Activated CD8-positive, alpha-beta memory T cell treated with anti-CD3 and anti-CD28 coated beads, Interleukin-2, amount 50 U/mL, for 24 hours (primary cell): ENCODE data around the gene RFX2.
A peak's percentile ranks its signal among the peaks of the same experiment; 100 is the strongest.
"Not testable (repeated sequence)": the region's sequence is repeated elsewhere in the genome, so short reads cannot be mapped to it uniquely, and the experiment has no call there.

ENCODE experiments used
- DNase-seq: peaks from one replicate; pipeline ENCODE4 v3.0.0-alpha.2; 2020; ENCODE audit errors: extremely low read depth

RFX2 gene

DNA sequence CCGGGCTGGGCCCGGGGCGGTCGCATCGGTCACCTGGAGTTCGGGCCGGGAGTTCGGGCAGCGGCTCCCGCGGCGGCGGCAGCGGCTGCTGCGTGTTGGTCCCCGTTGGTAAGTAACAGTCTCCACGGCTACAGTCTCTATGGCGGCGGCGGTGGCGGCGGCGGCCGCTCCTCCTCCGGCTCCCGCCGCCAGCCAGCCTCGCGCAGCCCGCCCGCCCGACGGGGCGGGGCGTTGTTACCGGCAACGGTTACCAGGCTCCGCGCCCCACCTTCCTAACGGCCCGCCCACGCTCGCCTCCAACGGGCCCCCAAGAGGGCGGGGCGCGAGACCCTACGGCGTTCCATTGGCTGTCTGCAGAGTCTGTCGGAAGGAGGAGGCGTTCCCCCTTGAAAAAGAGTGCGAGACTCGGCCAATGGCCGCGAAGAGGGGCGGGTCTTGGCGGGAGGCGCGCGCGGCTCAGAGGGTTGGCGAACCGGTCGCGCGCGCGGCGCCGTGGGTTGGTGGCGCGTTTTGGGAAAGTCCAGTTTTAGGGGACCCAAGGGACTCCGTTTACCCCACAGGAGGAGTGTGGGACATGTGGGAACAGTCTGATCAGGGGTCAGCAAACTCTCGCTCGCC lies at the start of gene RFX2:
TSS of gene RFX2 (minus strand) at position 141 of the 618 bp plus-strand sequence. CDS start 63,004 bp downstream, outside the sequence.
- peak; percentile 96 for DNase-seq

DNA sequence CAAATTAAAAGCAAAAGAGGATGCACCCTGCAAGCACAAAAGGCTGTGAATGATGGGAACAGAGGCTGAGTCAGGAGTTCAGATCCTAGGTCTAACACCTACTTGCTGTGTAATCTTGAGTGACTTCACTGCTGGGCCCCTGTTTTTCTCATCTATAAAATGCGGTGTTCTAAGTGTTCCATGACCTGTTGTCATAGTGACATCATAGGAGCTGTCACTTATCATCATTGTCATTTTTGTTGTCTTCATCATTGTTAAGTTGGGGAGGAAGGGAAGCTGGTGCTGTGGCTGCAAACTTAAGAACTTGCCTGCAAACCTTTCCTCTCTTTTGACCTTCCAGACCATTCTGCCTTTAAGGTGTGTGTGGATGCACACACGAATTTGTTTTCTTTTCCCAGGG lies 45.7 kb upstream of the RFX2 start:
- no peak for DNase-seq

DNA sequence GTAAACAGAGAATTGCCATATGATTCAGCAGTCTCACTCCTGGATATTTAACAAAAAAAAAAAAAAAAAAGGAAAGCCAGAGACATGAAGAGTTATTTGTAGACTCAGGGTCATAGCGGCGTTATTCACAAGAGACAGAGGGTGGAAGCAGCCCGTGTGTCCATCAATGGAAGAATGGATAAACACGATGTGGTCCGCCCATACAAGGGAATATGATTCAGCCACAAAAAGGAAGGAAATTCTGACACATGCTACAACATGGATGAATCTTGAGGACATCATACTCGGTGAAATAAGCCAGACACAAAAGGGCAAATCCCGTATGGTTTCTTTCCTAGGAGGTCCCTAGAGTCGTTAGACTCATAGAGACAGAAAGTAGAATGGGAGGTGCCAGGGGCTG lies 40.0 kb upstream of the RFX2 start:
- DNase-seq, result no peak

DNA sequence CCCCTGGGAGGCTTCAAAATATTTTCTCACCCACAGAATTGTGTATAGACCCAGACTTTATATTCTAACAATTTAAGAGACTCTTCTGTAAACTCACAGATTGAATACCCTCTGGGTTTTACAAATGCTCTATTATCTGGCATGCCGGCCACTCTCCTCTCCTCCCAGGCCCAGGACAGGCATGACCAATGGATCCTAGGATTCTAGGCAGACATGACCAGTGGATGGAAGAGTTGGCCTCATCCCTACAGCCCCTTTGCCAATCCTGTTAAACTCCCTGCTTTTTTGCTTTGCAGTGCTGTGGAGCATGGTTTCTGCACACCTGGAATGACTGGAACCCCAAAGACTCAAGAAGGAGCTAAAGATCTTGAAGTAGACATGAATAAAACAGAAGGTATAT lies 30.9 kb upstream of the RFX2 start:
- no peak for DNase-seq

DNA sequence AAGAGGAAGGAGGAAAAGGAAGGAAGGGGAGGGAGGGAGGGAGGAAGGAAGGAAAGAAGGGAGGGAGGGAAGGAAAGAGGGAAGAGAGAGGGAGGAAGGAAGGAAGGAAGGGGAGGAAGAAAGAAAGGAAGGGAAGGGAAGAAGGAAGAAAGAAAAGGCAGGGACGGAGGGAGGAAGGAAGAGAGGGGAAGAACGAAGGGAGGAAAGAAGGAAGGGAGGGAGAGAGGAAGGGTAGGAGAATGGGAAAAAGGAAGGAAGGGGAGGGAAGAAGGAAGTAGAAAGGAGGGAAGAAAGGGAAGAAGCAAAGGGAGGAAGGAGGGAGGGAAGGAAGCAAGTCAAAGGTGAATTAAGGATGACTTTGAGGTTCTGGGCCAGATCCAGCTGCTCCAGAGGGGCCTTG lies 28.2 kb upstream of the RFX2 start:
- DNase-seq, result no peak

DNA sequence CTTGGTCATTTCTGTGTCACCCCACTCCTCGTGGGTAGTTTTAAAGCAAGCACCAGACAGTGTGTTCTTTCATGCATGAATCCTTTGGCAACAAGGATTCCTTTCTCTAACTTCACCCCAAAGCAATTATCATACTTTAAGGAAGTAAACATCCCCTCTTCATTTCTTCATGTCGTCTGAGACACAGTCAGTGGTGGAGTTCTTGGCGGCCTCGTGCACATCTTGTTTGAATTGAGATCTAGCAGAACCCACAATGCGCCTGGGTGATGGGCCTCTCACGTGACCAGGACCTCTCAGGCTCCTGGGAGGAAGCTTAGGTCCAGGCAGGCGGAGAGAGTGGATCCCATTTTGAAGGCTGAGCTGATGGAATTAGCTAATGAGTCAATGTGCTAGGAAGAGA lies 27.8 kb upstream of the RFX2 start:
- no peak for DNase-seq

DNA sequence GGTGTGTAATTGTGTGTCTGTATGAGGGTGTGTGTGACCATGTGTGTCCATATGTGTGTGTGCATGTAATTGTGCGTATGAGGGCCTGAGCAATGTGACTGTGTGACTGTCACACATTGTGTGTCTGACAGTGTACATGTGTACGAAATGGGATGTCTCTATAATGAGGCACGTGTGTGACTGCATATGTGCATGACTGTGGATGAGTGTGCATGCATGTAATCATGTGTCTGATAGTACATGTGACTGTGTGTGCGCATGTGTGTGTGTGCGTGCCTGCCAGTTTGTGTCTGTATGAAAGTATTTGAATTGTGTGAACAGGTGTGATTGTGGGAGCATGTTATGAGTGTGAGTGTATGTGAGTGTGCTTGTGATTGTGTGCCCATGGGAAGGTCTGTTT lies 22.9 kb upstream of the RFX2 start:
- DNase-seq, result no peak

DNA sequence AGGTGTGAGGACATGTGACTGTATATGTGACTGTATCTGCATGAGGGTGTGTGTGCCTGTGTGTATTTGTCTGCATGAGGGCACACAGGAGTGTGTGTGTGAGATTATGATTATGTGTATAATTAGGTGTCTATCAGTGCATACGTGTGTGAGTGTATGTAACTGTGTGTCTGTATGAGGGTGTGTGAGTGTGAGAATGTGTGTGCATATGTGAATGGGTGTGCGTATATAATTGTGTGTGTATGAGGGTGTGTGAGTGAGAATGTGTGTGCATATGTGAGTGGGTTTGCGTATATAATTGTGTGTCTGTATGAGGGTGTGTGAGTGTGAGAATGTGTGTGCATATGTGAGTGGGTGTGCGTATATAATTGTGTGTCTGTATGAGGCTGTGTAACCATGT lies 22.2 kb upstream of the RFX2 start:
- DNase-seq, result no peak

DNA sequence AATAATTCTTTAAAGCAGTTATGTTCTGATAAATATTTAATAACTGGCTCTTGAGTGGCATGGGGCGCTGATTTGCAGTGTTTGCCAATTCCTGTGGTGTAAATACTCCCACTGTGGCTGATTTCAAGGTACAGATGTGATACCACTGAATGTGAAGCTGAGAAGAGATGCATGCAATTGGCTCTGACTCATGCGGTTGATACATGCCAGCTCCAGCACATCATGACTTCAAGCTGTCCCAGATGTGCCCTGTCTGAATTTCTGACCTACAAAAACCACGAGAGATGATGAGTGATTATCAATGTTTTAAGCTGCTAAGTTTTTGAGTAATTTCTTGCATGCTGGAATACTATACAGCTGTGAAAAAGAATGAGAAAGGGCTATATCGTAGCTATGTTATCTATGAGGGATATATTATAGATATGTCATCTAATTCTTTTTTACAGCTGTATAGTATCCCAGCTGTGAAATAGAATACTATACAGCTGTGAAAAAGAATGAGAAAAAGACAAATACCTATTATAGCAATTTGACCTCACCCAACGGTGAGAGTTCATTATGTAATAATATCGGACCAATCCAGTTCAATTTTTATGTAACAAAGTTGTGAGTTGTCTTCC lies 17.5 kb upstream of the RFX2 start:
- no peak for DNase-seq

DNA sequence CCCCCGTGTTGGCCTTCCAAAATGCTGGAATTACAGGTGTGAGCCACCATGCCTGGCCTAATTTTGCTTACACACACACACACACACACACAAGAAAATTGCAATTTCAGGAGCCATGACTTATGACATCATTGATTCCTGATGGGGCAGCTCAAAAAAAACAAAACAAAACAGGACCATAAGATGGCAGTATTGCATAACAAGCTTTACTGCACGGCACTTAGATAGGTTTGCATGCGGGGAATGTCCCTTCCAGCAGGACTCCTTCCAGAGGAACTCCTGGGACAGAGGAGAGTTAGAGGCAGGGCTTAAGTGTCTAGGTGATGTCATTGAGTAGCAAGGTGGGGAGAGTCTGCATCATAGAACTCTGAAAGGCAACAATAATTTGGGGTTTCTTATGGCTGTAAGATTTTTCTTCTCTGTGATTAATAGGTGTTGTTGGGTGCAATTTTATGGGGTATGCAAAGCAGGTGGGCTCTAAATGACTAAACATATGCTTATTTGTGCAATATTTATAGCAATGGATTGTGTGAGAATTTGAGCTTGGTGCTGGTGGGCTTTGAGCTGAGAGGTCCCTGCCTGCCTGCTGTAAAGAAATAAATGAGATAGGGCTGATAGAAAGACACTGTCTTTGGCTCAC lies 16.2 kb upstream of the RFX2 start:
- DNase-seq, result no peak

DNA sequence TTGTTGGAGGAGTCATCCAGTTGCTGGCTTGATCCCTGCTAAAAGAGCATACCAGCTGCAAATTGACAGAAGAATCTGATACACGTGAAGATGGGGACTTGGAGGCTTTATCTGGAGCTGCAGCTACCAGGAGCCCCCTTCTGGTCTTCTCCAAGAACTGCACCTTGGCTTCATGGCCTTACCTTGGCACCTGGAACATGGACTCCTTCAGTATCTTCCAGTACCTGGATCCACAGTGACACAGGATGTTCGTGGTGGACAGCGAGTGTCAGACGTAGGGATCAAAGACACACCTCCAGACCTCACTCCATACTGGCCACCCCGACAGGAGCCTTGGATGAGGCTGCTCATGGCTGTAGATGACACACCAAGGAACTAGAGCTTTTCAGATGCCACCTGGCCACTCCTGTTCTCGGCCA lies 15.3 kb upstream of the RFX2 start:
- DNase-seq, result no peak

DNA sequence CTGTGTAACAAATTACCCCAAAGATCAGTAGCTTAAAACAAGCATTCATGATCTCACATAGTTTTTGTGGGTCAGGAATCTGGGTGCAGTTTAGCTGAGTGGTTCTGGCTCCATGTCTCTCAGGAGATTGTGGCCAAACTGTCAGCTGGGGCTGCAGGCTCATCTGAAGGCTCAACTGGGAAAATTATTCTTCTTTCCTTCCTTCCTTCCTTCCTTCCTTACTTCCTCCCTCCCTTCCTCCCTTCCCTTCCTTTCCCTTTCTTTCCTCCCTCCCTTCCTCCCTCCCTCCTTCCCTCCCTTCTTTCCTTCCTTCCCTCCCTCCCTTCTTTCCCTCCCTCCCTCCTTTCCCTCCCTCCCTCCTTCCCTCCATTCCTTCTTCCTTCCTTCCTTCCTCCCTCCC lies 8.7 kb upstream of the RFX2 start:
- DNase-seq, result no peak

DNA sequence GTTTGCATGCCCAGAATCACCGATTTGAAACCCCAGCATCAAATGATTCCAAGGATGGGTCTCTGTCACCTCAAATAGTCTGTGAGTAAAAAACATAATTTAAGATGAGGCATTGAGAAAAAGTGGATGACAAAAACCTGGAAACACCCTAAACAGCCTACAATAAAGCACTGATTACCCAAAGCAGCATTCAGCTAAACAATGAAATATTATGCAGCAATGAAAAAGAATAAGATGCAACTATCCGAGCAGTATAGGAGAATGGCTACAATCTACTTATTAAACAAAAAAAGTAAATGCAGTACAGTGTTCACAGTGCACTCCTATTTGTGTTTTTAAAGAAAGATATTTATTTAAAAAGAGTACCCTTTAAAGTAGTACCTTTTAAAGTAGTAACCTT lies 7.7 kb upstream of the RFX2 start:
- no peak for DNase-seq

DNA sequence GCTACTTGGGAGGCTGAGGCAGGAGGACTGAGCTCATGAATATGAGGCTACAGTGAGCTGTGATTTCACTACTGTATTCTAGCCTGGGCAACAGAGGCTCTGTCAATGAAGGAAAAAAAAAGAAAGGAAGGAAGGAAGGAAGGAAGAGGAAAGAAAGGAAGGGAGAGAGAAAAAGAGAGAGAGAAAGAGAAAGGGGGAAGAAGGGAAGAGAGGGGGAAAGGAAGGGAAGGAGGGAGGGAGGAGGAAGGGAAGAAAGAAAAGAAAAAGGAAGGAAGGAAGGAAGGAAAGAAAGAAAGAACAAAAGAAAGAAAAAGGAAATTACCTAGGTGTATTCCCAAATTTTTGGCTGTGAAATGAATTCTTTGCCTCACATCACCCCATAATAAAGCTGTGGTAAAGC lies 7.2 kb upstream of the RFX2 start:
- no peak for DNase-seq

DNA sequence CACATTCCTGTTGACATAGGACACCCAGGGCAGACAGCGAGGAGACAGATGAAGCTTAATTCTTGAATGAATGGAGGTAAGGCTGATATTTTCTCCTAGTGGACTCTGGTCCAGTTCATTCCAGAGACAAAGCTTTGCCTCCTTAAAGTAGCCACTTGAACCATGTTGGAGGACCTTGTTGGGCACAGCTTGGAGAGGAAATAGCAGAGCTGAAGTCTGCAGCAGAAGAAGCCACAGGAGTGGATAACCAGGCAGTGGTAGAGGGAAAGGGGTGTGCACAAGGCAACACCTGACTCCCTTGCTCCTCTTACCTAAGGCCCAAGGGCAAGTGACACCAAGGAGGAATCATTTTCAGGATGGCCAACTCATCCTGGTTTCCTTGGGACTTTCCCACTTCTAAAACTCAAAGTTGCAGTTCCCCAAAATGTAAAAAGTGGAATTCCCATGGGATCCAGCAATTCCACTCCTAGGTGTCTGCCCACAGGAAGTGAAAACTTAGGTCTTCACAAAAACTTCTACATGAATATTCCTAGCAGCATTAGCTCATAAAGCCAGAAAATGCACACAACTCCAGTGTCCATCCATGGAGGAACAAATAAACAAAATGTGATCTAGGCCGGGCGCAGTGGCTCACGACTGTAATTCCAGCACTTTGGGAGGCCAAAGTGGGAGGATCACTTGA lies 6.6 kb upstream of the RFX2 start:
- no peak for DNase-seq

DNA sequence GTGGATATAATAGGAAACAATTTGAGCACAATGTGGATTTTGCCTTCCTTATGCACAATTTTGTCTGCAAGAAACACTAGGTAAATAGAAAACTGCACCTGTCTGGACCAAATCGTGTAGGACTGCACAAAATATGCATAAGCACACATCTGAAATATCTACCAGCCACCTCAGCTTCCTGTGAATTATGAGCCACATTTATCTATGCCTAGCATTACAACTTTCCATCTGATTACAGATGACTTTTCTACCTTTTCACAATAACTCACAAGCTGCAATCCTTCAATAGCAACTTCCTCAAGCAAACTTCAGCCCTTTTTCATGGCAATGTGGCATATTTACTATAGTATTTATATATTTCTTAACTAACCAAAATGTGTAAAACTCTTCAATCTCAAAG lies 5.7 kb upstream of the RFX2 start:
- no peak for DNase-seq

DNA sequence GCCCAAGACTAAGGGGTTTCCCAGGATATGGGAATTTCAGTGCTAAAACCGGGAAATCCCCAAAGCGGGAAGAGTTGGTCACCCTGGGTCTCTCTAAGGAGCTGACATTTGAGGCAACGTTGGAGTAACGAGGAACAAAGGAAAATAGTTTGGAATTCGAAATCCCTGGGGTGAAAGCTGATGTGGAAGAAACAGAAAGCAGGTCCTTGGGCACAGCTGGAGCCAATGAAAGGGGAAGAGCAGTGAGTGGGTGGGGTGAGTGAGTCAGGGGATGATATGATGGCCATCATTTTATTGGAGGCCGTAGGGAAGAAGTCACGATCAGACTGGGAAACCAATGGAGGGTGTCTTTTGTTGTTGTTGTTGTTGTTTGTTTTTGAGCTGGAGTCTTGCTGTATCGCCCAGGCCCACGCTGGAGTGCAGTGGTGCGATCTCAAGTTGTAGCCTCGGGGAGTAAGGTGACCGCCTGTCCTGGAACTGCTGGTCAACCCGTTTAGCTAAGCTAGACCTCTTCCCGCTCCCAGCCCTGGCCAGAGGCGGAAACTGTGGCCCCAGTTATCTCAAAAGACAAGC lies 3.4 kb upstream of the RFX2 start:
- no peak for DNase-seq

DNA sequence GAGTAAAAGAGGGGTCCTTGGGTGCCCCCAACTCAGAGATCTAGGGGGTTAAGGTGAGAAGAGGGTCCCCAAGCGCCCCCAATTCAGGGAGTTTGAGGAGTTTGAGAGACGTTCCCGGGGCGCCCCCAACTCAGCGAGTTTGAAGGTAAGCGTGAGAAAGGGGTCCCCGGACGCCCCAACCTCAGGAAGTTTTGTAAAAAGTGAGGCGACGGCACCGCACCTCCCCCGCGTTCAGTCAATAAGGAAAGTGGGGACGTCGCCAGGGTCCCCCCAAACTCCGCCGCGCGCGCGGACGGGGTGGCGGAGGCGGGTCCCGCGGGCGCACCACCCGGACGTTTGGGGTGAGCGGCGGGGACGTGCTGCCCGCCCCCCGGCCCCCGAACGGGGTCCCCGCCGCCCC lies 353 bp downstream of the RFX2 start:
- no peak for DNase-seq

DNA sequence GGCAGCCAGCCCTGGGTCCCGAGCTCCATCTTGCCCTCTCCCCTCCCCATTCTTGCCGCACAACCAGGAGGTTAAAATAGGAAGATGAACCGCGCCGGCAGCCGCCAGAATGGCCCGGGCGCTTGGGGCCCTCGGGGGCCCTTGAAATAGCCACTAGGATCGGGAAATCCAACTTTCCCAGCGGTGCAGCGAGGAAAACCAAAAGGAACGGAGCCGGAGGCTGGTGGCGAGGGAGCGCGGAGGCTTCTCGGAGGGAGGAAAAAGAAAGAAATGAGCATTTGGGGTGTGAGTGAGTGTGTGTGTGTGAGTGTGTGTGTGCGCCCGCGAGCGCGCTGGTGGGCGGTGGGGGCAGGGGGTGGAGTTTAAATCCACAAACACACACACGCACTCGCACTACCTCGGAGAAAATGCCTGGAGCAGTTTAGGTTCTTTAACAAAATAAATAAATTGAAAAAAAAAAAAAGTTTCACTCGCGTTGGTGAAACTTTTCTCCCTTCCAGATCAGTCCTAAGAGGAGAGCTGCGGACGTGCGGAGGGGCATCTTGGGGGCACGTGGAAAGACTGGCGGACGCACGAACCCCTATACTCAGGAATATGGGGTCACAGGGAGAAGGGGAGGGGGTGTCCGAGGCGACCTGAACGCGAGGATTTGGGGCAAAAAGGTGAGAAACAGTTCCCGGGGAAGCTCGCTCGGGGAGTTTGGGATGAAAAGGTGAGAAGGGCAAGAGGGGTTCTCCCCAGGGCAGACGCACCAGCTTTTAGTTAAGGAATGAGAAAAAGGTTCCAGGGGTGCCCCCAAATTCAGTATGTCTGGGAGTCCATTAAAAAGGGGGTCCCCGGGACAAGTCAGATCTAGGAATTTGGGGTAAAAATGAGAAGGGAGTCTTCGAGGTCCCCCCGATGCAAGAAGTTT lies 1.3 kb downstream of the RFX2 start:
- no peak for DNase-seq

DNA sequence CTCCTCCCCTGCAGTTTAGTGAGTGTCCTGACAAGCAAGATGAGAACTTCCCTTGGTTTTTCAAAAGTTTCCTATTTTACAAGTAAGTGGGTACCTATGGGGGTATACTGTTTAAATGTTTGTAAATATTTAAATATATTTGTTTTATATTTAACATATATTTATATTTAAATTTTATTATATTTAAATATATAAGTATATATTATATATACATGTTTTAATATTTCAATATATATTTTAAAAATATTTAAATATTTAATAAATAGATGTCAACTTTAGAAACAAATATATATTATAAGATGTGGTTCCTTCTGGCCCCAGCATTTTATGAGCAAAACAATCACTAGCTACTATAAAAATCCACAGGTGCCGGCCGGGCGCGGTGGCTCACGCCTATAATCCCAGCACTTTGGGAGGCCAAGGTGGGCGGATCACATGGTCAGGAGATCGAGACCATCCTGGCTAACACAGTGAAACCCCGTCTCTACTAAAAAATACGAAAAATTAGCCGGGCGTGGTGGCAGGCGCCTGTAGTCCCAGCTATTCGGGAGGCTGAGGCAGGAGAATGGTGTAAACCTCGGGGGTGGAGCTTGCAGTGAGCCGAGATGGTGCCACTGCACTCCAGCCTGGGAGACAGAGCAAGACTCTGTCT lies 3.5 kb downstream of the RFX2 start:
- DNase-seq, result not testable (repeated sequence)

DNA sequence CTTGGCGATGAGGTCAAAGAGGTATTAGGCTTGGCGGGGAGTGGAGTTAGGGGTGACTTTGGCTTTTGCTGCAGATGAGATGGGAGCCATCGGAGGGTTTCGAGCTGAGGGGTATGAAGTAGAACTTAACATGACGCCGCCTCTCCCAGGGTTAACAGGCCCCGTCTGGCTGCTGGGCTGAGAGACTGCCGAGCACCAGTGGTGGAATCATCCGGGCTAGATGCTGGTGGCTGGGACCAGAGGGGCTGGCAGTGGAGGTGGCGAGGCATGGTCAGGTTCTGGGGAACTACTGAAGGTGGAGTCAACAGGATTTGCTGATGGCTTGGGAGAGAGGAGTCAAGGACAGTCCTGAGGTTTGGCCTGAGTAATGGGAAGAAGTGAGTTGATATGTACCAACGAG lies 4.9 kb downstream of the RFX2 start:
- no peak for DNase-seq
